ENCODE data around the gene RAB20.

GRCh38 chr13:110580800-110581199 is 19.3 kb upstream of the RAB20 start:
- TF ChIP-seq POLR2AphosphoS5 (IDR thresholded peaks at IDR 0.05; ENCODE audit: low read depth) (no peak), CTCF (IDR thresholded peaks at IDR 0.05; ENCODE audit: insufficient read depth, low read length) (no peak)
